BLaER1 treated with 17β-estradiol and CSF1 and Interleukin-3, amounts not matched to agents 10 nM and 100 nM (cell line): Measurements from ENCODE around the gene GMEB1.
"Not testable (repeated sequence)": the region's sequence is repeated elsewhere in the genome, so short reads cannot be mapped to it uniquely, and the experiment has no call there.

Experiments used
- H3K27ac ChIP-seq, 11 experiments: shearing (Covaris generic); formaldehyde crosslinking; 2 replicates each; pipeline ENCODE4 v1.8.1; 2022
- H3K27me3 ChIP-seq, 11 experiments: shearing (Covaris generic); formaldehyde crosslinking; 2 replicates each; pipeline ENCODE4 v1.8.1; 2022
- H3K36me3 ChIP-seq, 11 experiments: shearing (Covaris generic); formaldehyde crosslinking; 2 replicates each; pipeline ENCODE4 v1.8.1; 2022
- H3K4me1 ChIP-seq, 10 experiments: shearing (Covaris generic); formaldehyde crosslinking; 2 replicates each; pipeline ENCODE4 v1.8.1; 2022
- H3K4me2 ChIP-seq, 11 experiments: shearing (Covaris generic); formaldehyde crosslinking; 2 replicates each; pipeline ENCODE4 v1.8.1; 2022
- H3K4me3 ChIP-seq, 10 experiments: shearing (Covaris generic); formaldehyde crosslinking; 2 replicates each; pipeline ENCODE4 v1.8.1; 2022
- H3K9ac ChIP-seq, 11 experiments: shearing (Covaris generic); formaldehyde crosslinking; 2 replicates each; pipeline ENCODE4 v1.8.1; 2022
- H3K9me3 ChIP-seq, 11 experiments: shearing (Covaris generic); formaldehyde crosslinking; replicated peaks in 1 of 11; 2 replicates each; pipeline ENCODE4 v1.8.1; 2022
- H4K20me1 ChIP-seq, 11 experiments: shearing (Covaris generic); formaldehyde crosslinking; 2 replicates each; pipeline ENCODE4 v1.8.1; 2022
- Cebpa-rat ChIP-seq, 11 experiments: shearing (Covaris generic); IDR thresholded peaks; 2 replicates each; pipeline ENCODE4 v1.8.1; 2022

Gene GMEB1

GRCh38 chr1:28666806-28667205 lies 1.8 kb upstream of the GMEB1 start:
- H3K4me1 ChIP-seq: peaks cover 18 to 35% (median 24%) of the 10 kb centered on the region in 10 experiments
- peaks cover 0 to 9% (median 0%) of the 10 kb centered on the region in 11 experiments; a peak in 4 of 22 replicates for H3K36me3 ChIP-seq
- peak overlapping the region in 2 of 11 experiments; percentile 71 to 93; a peak in 2 of 22 replicates for H3K4me2 ChIP-seq
- peak overlapping the region in 1 of 11 experiments; percentile 18; a peak in 1 of 22 replicates for H3K27ac ChIP-seq
- H3K9ac ChIP-seq: no peak overlapping the region; a peak in 1 of 22 replicates
- peaks cover 0 to 6% (median 0%) of the 10 kb centered on the region in 11 experiments; a peak in 3 of 22 replicates for H4K20me1 ChIP-seq
- TF ChIP-seq Cebpa-rat (IDR thresholded peaks at IDR 0.05): no peak
- H3K4me3 ChIP-seq: no peak overlapping the region
- no peaks in the 10 kb centered on the region for H3K27me3 ChIP-seq
- no peaks in the 10 kb centered on the region for H3K9me3 ChIP-seq

GRCh38 chr1:28668956-28669723 lies 556 bp downstream of the GMEB1 start:
- H4K20me1 ChIP-seq: peaks cover 0 to 6% (median 0%) of the 10 kb centered on the region in 11 experiments; a peak in 4 of 22 replicates

GRCh38 chr1:28671254-28671780 lies 2.7 kb downstream of the GMEB1 start:
- Histone ChIP-seq H3K27me3 (no peaks in the 10 kb centered on the region), H3K27ac (no peak overlapping the region)

More at GRCh38 chr1:28668956-28669723, 556 bp downstream of the GMEB1 start:
- peak overlapping the region; percentile 69 to 93 (median 90) for H3K4me2 ChIP-seq
- peaks cover 18 to 35% (median 24%) of the 10 kb centered on the region in 10 experiments for H3K4me1 ChIP-seq
- peak overlapping the region; percentile 99 to 100 (median 100) for H3K27ac ChIP-seq
- peak overlapping the region; percentile 98 to 100 (median 100) for H3K9ac ChIP-seq
- no peaks in the 10 kb centered on the region for H3K9me3 ChIP-seq
- peaks cover 0 to 16% (median 5%) of the 10 kb centered on the region in 11 experiments; a peak in 5 of 22 replicates for H3K36me3 ChIP-seq
- H3K4me3 ChIP-seq: peak overlapping the region; percentile 86 to 100 (median 97)
- TF ChIP-seq Cebpa-rat (IDR thresholded peaks at IDR 0.05): no peak
- H3K27me3 ChIP-seq: no peaks in the 10 kb centered on the region

GRCh38 chr1:28672971-28673370 lies 4.4 kb downstream of the GMEB1 start:
- not testable (repeated sequence) for H4K20me1 ChIP-seq, H3K27me3 ChIP-seq, H3K4me3 ChIP-seq, H3K27ac ChIP-seq, H3K4me2 ChIP-seq, H3K9ac ChIP-seq, H3K9me3 ChIP-seq
- H3K4me1 ChIP-seq: peaks cover 9 to 17% (median 11%) of the 10 kb centered on the region in 10 experiments
- H3K36me3 ChIP-seq: peaks cover 0 to 34% (median 8%) of the 10 kb centered on the region in 11 experiments; a peak in 8 of 22 replicates

More at GRCh38 chr1:28671254-28671780, 2.7 kb downstream of the GMEB1 start:
- Histone ChIP-seq H3K4me3 (no peak overlapping the region), H3K9ac (no peak overlapping the region), H4K20me1 (peaks cover 0 to 6% (median 0%) of the 10 kb centered on the region in 11 experiments; a peak in 4 of 22 replicates), H3K36me3 (peaks cover 0 to 27% (median 8%) of the 10 kb centered on the region in 11 experiments; a peak in 7 of 22 replicates), H3K4me2 (no peak overlapping the region), H3K4me1 (peaks cover 18 to 31% (median 24%) of the 10 kb centered on the region in 10 experiments), H3K9me3 (no peaks in the 10 kb centered on the region)
- no peak for TF ChIP-seq Cebpa-rat (IDR thresholded peaks at IDR 0.05)

- H3K4me3 ChIP-seq: no peak overlapping the region
- H3K9me3 ChIP-seq: no peaks in the 10 kb centered on the region
- H3K27ac ChIP-seq: no peak overlapping the region
- no peak overlapping the region for H3K4me2 ChIP-seq
- peaks cover 2 to 55% (median 18%) of the 10 kb centered on the region in 11 experiments; a peak in 15 of 22 replicates for H3K36me3 ChIP-seq
- H3K9ac ChIP-seq: no peak overlapping the region
- TF ChIP-seq Cebpa-rat (IDR thresholded peaks at IDR 0.05): no peak
- H3K27me3 ChIP-seq: no peaks in the 10 kb centered on the region
- peaks cover 0 to 6% (median 0%) of the 10 kb centered on the region in 10 experiments; a peak in 3 of 20 replicates for H3K4me1 ChIP-seq
- H4K20me1 ChIP-seq: peaks cover 0 to 8% (median 0%) of the 10 kb centered on the region in 11 experiments; a peak in 5 of 22 replicates
Measured at GRCh38 chr1:28675924-28676257, 7.3 kb downstream of the GMEB1 start.

- Histone ChIP-seq H3K4me1 (peaks cover 0 to 20% (median 14%) of the 10 kb centered on the region in 10 experiments; a peak in 15 of 20 replicates), H3K4me2 (no peak overlapping the region), H3K27ac (no peak overlapping the region), H3K9ac (no peak overlapping the region), H3K9me3 (no peaks in the 10 kb centered on the region), H3K27me3 (no peaks in the 10 kb centered on the region), H3K4me3 (no peak overlapping the region), H3K36me3 (peaks cover 32 to 82% (median 52%) of the 10 kb centered on the region in 11 experiments), H4K20me1 (peaks cover 0 to 23% (median 0%) of the 10 kb centered on the region in 11 experiments; a peak in 6 of 22 replicates)
- no peak for TF ChIP-seq Cebpa-rat (IDR thresholded peaks at IDR 0.05)
Measured at GRCh38 chr1:28680151-28680550, 11.6 kb downstream of the GMEB1 start.

GRCh38 chr1:28682840-28683239 lies 14.3 kb downstream of the GMEB1 start:
- Histone ChIP-seq H3K4me3 (no peak overlapping the region), H3K36me3 (peaks cover 50 to 86% (median 73%) of the 10 kb centered on the region in 11 experiments), H3K27ac (no peak overlapping the region), H4K20me1 (peaks cover 0 to 27% (median 0%) of the 10 kb centered on the region in 11 experiments; a peak in 5 of 22 replicates), H3K4me2 (peak overlapping the region in 6 of 11 experiments; percentile 9 to 60 (median 39); a peak in 9 of 22 replicates), H3K9me3 (no peaks in the 10 kb centered on the region), H3K9ac (no peak overlapping the region), H3K4me1 (peaks cover 5 to 24% (median 15%) of the 10 kb centered on the region in 10 experiments; a peak in 17 of 20 replicates), H3K27me3 (no peaks in the 10 kb centered on the region)
- no peak for TF ChIP-seq Cebpa-rat (IDR thresholded peaks at IDR 0.05)

GRCh38 chr1:28684937-28685336 lies 16.4 kb downstream of the GMEB1 start:
- peaks cover 5 to 24% (median 15%) of the 10 kb centered on the region in 10 experiments; a peak in 17 of 20 replicates for H3K4me1 ChIP-seq
- peaks cover 66 to 94% (median 83%) of the 10 kb centered on the region in 11 experiments for H3K36me3 ChIP-seq
- H3K27ac ChIP-seq: no peak overlapping the region
- H3K4me3 ChIP-seq: no peak overlapping the region
- no peak for TF ChIP-seq Cebpa-rat (IDR thresholded peaks at IDR 0.05)
- no peaks in the 10 kb centered on the region for H3K27me3 ChIP-seq
- no peaks in the 10 kb centered on the region for H3K9me3 ChIP-seq
- no peak overlapping the region for H3K9ac ChIP-seq
- H3K4me2 ChIP-seq: no peak overlapping the region
- peaks cover 0 to 34% (median 0%) of the 10 kb centered on the region in 11 experiments; a peak in 5 of 22 replicates for H4K20me1 ChIP-seq

- H3K4me1 ChIP-seq: peaks cover 0 to 11% (median 0%) of the 10 kb centered on the region in 10 experiments; a peak in 3 of 20 replicates
- not testable (repeated sequence) for H3K9ac ChIP-seq, H3K9me3 ChIP-seq, H3K4me2 ChIP-seq, H3K27ac ChIP-seq, H3K4me3 ChIP-seq, H3K27me3 ChIP-seq
- 0 out of 22 replicates have a peak, but pooled peaks cover 0 to 11% (median 0%) of the 10 kb centered on the region in 11 experiments for H4K20me1 ChIP-seq
- peaks cover 77 to 90% (median 86%) of the 10 kb centered on the region in 11 experiments for H3K36me3 ChIP-seq
Measured at GRCh38 chr1:28691627-28692026, 23.0 kb downstream of the GMEB1 start.
